ENCODE data around the gene KCNK1.

GRCh38 chr1:233614743-233615521 is 1.0 kb downstream of the KCNK1 start:
- TF ChIP-seq CTCF (IDR thresholded peaks at IDR 0.05) (no peak), ZFX (IDR thresholded peaks at IDR 0.05; ENCODE audit: borderline replicate concordance) (no peak)
